ENCODE data around the gene GRK1. TPM values are rescaled to one million over a fixed set of nuclear protein-coding genes. Genes with fewer than 3 reads are reported as not detected.

GRK1 gene
- total and polyA plus RNA-seq, 2 of the 4 experiments (the other 2 are of a cell fraction): not detected

DNA sequence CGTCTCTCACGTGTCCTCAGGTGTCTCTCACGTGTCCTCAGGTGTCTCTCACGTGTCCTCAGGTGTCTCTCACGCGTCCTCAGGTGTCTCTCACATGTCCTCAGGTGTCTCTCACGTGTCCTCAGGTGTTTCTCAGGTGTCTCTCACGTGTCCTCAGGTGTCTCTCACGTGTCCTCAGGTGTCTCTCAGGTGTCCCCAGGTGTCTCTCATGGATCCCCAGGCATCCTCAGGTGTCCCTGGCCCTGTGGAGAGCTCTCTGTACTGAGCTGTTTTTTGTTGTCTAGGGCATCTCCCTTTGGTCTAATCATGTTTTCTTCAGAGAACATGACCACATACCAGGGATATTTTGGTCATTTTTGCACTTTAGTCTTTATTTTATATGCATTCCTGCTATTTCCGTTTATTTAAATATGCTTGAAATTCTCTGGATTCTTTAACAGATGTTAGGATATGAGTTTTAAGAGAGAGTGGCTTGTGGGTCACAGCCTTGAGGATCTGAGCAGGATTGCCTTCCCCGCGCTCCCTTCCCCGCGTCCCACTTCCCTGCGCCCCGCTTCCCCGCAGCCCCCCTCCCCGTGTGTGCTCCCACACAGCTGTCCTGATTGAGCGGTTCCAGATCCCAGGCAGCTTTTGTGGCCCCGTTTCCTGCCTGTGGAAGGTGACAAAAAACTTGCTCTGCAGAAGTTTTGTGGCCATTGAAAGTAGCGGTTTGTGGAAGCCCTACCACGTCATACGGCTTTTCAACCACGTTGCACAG is 40.9 kb upstream of the GRK1 start:
- Histone ChIP-seq H3K18ac (ENCODE audit: low read depth, low read length) (peak overlapping the region; percentile 97), H4K8ac (ENCODE audit: low read depth in 2 of 2, low read length in 2 of 2) (peak overlapping the region in 1 of 2 experiments; percentile 50; a peak in 2 of 4 replicates), H3K9ac (ENCODE audit: low read depth, low read length) (no peak overlapping the region), H2AK9ac (replicated peaks; ENCODE audit: low read depth, low read length, poor library complexity) (peak overlapping the region; percentile 35), H2BK15ac (ENCODE audit: low read depth, low read length) (peak overlapping the region; percentile 10; the same call in 1 of the 3 replicates), H3K27me3 (ENCODE audit: control insufficient read depth, insufficient read depth, low read length) (no peaks in the 10 kb centered on the region), H3K14ac (replicated peaks; ENCODE audit: low read depth, low read length) (peak overlapping the region; percentile 71), H3K4ac (ENCODE audit: low read depth, low read length) (peak overlapping the region; percentile 75), H3K27ac (ENCODE audit: insufficient read depth, low read length) (peak overlapping the region; percentile 93), H2BK20ac (ENCODE audit: low read depth, low read length) (peak overlapping the region; percentile 78), H4K5ac (ENCODE audit: low read depth, low read length) (peak overlapping the region; percentile 76), H3K23ac (ENCODE audit: low read depth, low read length) (no peak overlapping the region), H2BK5ac (ENCODE audit: low read depth, low read length, poor library complexity, severe bottlenecking) (peak overlapping the region; percentile 78), H3K4me3 (ENCODE audit: insufficient read depth, low read depth, low read length) (no peak overlapping the region), H3K4me1 (ENCODE audit: control insufficient read depth, insufficient read depth, low read length) (peaks cover 13% of the 10 kb centered on the region), H3K36me3 (ENCODE audit: control insufficient read depth, insufficient read depth, low read length) (peaks cover 34% of the 10 kb centered on the region), H3K79me1 (ENCODE audit: low read depth in 1 of 2, low read length in 2 of 2) (peaks cover 19 to 77% of the 10 kb centered on the region in 2 experiments), H4K20me1 (ENCODE audit: insufficient read depth, low read length) (peaks cover 64% of the 10 kb centered on the region), H4K91ac (ENCODE audit: insufficient read depth, low read depth, low read length) (peak overlapping the region; percentile 44; the same call in 1 of the 2 replicates), H2AK5ac (ENCODE audit: low read depth, low read length) (peak overlapping the region; percentile 91), H3K4me2 (ENCODE audit: low read depth, low read length) (peak overlapping the region; percentile 93), H2BK120ac (ENCODE audit: low read depth, low read length) (peak overlapping the region; percentile 69), H2AFZ (replicated peaks; ENCODE audit: low read length, poor library complexity) (no peak overlapping the region), H3K9me3 (ENCODE audit: control insufficient read depth, insufficient read depth, low read length) (no peaks in the 10 kb centered on the region), H3K9me1 (ENCODE audit: insufficient read depth, low read length) (peaks cover 20% of the 10 kb centered on the region), H3K56ac (ENCODE audit: extremely low read depth, insufficient read depth, low read length) (no peak overlapping the region)
- dilution Hi-C loops (cut with HindIII; ENCODE audit: low sequenced_read_pairs, unreplicated experiment) (no loop called here), in situ Hi-C loops (cut with MboI; ENCODE audit: low sequenced_read_pairs) (no loop called here), intact Hi-C loops (cut with micrococcal nuclease) (no loop called here)
- peak; percentile 82 for ATAC-seq (ENCODE audit: low read depth)
- ChIA-PET POLR2A (ENCODE audit: unreplicated experiment) (no interaction called here), CTCF (no interaction called here)
- WGBS, 2 experiments (ENCODE audit: extremely low coverage in 2 of 2, insufficient read length in 1 of 2): 82% methylated on average over 16 of the region's 24 CpGs; no CpG with 5 or more reads in 1 of the 2 experiments
- no TSS peak for BruUV-seq (replicated peaks)
- DNase-seq: peak; percentile 50
- TF ChIP-seq, protein P1, sequence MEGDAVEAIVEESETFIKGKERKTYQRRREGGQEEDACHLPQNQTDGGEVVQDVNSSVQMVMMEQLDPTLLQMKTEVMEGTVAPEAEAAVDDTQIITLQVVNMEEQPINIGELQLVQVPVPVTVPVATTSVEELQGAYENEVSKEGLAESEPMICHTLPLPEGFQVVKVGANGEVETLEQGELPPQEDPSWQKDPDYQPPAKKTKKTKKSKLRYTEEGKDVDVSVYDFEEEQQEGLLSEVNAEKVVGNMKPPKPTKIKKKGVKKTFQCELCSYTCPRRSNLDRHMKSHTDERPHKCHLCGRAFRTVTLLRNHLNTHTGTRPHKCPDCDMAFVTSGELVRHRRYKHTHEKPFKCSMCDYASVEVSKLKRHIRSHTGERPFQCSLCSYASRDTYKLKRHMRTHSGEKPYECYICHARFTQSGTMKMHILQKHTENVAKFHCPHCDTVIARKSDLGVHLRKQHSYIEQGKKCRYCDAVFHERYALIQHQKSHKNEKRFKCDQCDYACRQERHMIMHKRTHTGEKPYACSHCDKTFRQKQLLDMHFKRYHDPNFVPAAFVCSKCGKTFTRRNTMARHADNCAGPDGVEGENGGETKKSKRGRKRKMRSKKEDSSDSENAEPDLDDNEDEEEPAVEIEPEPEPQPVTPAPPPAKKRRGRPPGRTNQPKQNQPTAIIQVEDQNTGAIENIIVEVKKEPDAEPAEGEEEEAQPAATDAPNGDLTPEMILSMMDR (conservative IDR thresholded peaks at IDR 0.05; ENCODE audit: low read depth, low read length): no peak
- TF ChIP-seq CEBPB (IDR thresholded peaks at IDR 0.05; ENCODE audit: low read depth, low read length): no peak
- no peak for TF ChIP-seq MAZ (IDR thresholded peaks at IDR 0.05; ENCODE audit: borderline replicate concordance, low read depth, low read length)
- TF ChIP-seq, protein P2, sequence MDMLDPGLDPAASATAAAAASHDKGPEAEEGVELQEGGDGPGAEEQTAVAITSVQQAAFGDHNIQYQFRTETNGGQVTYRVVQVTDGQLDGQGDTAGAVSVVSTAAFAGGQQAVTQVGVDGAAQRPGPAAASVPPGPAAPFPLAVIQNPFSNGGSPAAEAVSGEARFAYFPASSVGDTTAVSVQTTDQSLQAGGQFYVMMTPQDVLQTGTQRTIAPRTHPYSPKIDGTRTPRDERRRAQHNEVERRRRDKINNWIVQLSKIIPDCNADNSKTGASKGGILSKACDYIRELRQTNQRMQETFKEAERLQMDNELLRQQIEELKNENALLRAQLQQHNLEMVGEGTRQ (IDR thresholded peaks at IDR 0.05; ENCODE audit: low read depth, low read length): no peak
- no peak for TF ChIP-seq RFX5 (IDR thresholded peaks at IDR 0.05; ENCODE audit: low read depth, low read length)
- TF ChIP-seq RAD21 (IDR thresholded peaks at IDR 0.05; ENCODE audit: low read length): no peak
- TF ChIP-seq FOS (IDR thresholded peaks at IDR 0.05; ENCODE audit: low read depth, low read length): no peak
- no peak for TF ChIP-seq MXI1 (IDR thresholded peaks at IDR 0.05; ENCODE audit: borderline replicate concordance, low read depth, low read length)
- no peak for TF ChIP-seq NFE2L2 (IDR thresholded peaks at IDR 0.05; ENCODE audit: low read depth, low read length)
- TF ChIP-seq CHD1 (IDR thresholded peaks at IDR 0.05; ENCODE audit: low read depth, low read length): no peak
- no peak for TF ChIP-seq SMC3 (IDR thresholded peaks at IDR 0.05; ENCODE audit: low read depth, low read length)
- TF ChIP-seq, protein P3, sequence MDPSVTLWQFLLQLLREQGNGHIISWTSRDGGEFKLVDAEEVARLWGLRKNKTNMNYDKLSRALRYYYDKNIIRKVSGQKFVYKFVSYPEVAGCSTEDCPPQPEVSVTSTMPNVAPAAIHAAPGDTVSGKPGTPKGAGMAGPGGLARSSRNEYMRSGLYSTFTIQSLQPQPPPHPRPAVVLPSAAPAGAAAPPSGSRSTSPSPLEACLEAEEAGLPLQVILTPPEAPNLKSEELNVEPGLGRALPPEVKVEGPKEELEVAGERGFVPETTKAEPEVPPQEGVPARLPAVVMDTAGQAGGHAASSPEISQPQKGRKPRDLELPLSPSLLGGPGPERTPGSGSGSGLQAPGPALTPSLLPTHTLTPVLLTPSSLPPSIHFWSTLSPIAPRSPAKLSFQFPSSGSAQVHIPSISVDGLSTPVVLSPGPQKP (IDR thresholded peaks at IDR 0.05; ENCODE audit: borderline replicate concordance, low read depth, low read length): no peak
- no peak for TF ChIP-seq MAFK (IDR thresholded peaks at IDR 0.05; ENCODE audit: low read depth, low read length)
- TF ChIP-seq RCOR1 (IDR thresholded peaks at IDR 0.05; ENCODE audit: insufficient replicate concordance, low read length): no peak

Data from IMR-90 (cell line).